ENCODE data around the gene CYP1A2.

- TF ChIP-seq, protein P1, sequence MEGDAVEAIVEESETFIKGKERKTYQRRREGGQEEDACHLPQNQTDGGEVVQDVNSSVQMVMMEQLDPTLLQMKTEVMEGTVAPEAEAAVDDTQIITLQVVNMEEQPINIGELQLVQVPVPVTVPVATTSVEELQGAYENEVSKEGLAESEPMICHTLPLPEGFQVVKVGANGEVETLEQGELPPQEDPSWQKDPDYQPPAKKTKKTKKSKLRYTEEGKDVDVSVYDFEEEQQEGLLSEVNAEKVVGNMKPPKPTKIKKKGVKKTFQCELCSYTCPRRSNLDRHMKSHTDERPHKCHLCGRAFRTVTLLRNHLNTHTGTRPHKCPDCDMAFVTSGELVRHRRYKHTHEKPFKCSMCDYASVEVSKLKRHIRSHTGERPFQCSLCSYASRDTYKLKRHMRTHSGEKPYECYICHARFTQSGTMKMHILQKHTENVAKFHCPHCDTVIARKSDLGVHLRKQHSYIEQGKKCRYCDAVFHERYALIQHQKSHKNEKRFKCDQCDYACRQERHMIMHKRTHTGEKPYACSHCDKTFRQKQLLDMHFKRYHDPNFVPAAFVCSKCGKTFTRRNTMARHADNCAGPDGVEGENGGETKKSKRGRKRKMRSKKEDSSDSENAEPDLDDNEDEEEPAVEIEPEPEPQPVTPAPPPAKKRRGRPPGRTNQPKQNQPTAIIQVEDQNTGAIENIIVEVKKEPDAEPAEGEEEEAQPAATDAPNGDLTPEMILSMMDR (IDR thresholded peaks at IDR 0.05; ENCODE audit: low read length) = peak; percentile 96
- TF ChIP-seq EZH2 (IDR thresholded peaks at IDR 0.05; ENCODE audit: borderline replicate concordance, low read length) = no peak
These were observed 51.4 kb downstream of the CYP1A2 start for GRCh38 chr15:74799856-74800558.

Data from OCI-LY1 (cell line).